Neural progenitor cell (in vitro differentiated cells): ENCODE measurements around the gene PBX1.

ENCODE experiments used
- CTCF ChIP-seq: fragments of 200-600 bp; sonication (generic); IDR thresholded peaks from 2 replicates; pipeline ENCODE4 v1.5.1; 2017; ENCODE audit warnings: antibody characterized with exemption, mild to moderate bottlenecking
- EZH2 ChIP-seq: fragments of 200-600 bp; sonication (generic); IDR thresholded peaks from 2 replicates; pipeline ENCODE4 v1.6.1; 2017; ENCODE audit warnings: antibody characterized with exemption, mild to moderate bottlenecking, moderate library complexity
- EZH2phosphoT487 ChIP-seq: fragments of 200-600 bp; sonication (generic); IDR thresholded peaks from 2 replicates; pipeline ENCODE4 v1.6.1; 2017; ENCODE audit warnings: antibody characterized with exemption

- no peak for TF ChIP-seq CTCF
- no peak for TF ChIP-seq EZH2
- TF ChIP-seq EZH2phosphoT487, result no peak
Observed at GRCh38 chr1:164662955-164663354, 104.0 kb downstream of the PBX1 start.
